ENCODE data around the gene MDC1.

The MDC1 gene

GRCh38 chr6:30750379-30750668 is 33.2 kb upstream of the MDC1 start:
- Mint-ChIP-seq H3K36me3 (ENCODE audit: low read depth) (no peaks in the 10 kb centered on the region), H3K4me3 (no peak overlapping the region), H3K27me3 (no peaks in the 10 kb centered on the region), H3K27ac (peak overlapping the region; percentile 59), H3K4me1 (ENCODE audit: low read depth) (peaks cover 71% of the 10 kb centered on the region), H3K9me3 (no peaks in the 10 kb centered on the region)

- Mint-ChIP-seq H3K9me3 (no peaks in the 10 kb centered on the region), H3K27me3 (no peaks in the 10 kb centered on the region), H3K36me3 (ENCODE audit: low read depth) (no peaks in the 10 kb centered on the region), H3K4me1 (ENCODE audit: low read depth) (peaks cover 74% of the 10 kb centered on the region), H3K27ac (peak overlapping the region; percentile 59), H3K4me3 (no peak overlapping the region)
Measured at GRCh38 chr6:30749554-30750378, 32.7 kb upstream of the MDC1 start.

GRCh38 chr6:30748851-30749540 is 31.9 kb upstream of the MDC1 start:
- peaks cover 5% of the 10 kb centered on the region for H3K36me3 Mint-ChIP-seq (ENCODE audit: low read depth)
- H3K4me1 Mint-ChIP-seq (ENCODE audit: low read depth) = peaks cover 73% of the 10 kb centered on the region
- H3K4me3 Mint-ChIP-seq = no peak overlapping the region
- no peaks in the 10 kb centered on the region for H3K9me3 Mint-ChIP-seq
- H3K27me3 Mint-ChIP-seq = no peaks in the 10 kb centered on the region
- H3K27ac Mint-ChIP-seq = peak overlapping the region; percentile 56

- peak overlapping the region; percentile 56 for H3K27ac Mint-ChIP-seq
- H3K9me3 Mint-ChIP-seq = no peaks in the 10 kb centered on the region
- peaks cover 14% of the 10 kb centered on the region for H3K36me3 Mint-ChIP-seq (ENCODE audit: low read depth)
- peaks cover 76% of the 10 kb centered on the region for H3K4me1 Mint-ChIP-seq (ENCODE audit: low read depth)
- no peak overlapping the region for H3K4me3 Mint-ChIP-seq
- H3K27me3 Mint-ChIP-seq = no peaks in the 10 kb centered on the region
Measured at GRCh38 chr6:30747902-30748769, 31.1 kb upstream of the MDC1 start.

- H3K27me3 Mint-ChIP-seq = no peaks in the 10 kb centered on the region
- H3K27ac Mint-ChIP-seq = peak overlapping the region; percentile 18
- H3K9me3 Mint-ChIP-seq = no peaks in the 10 kb centered on the region
- peaks cover 73% of the 10 kb centered on the region for H3K4me1 Mint-ChIP-seq (ENCODE audit: low read depth)
- H3K36me3 Mint-ChIP-seq (ENCODE audit: low read depth) = peaks cover 19% of the 10 kb centered on the region
- H3K4me3 Mint-ChIP-seq = no peak overlapping the region
Measured at GRCh38 chr6:30747300-30747687, 30.2 kb upstream of the MDC1 start.

GRCh38 chr6:30744054-30744805 is 27.1 kb upstream of the MDC1 start, which contains the start of gene IER3:
Gene IER3, minus strand, starts transcription at chr6:30744547. Its CDS starts 29 bp downstream, at chr6:30744518.
- H3K9me3 Mint-ChIP-seq = no peaks in the 10 kb centered on the region
- peaks cover 46% of the 10 kb centered on the region for H3K36me3 Mint-ChIP-seq (ENCODE audit: low read depth)
- H3K4me1 Mint-ChIP-seq (ENCODE audit: low read depth) = peaks cover 88% of the 10 kb centered on the region
- H3K4me3 Mint-ChIP-seq = peak within 1 kb of the TSS; percentile 99
- H3K27ac Mint-ChIP-seq = peak within 1 kb of the TSS; percentile 99
- no peaks in the 10 kb centered on the region for H3K27me3 Mint-ChIP-seq

GRCh38 chr6:30743099-30744053 is 26.3 kb upstream of the MDC1 start:
- H3K4me1 Mint-ChIP-seq (ENCODE audit: low read depth) = peaks cover 90% of the 10 kb centered on the region
- peaks cover 54% of the 10 kb centered on the region for H3K36me3 Mint-ChIP-seq (ENCODE audit: low read depth)
- H3K27me3 Mint-ChIP-seq = no peaks in the 10 kb centered on the region
- peak overlapping the region; percentile 99 for H3K4me3 Mint-ChIP-seq
- H3K27ac Mint-ChIP-seq = peak overlapping the region; percentile 99
- H3K9me3 Mint-ChIP-seq = no peaks in the 10 kb centered on the region

GRCh38 chr6:30742316-30743098 is 25.4 kb upstream of the MDC1 start, which contains the start of gene FLOT1:
Gene FLOT1, minus strand, starts transcription at chr6:30742687. Its CDS starts 498 bp downstream, at chr6:30742189.
- Mint-ChIP-seq H3K4me3 (peak within 1 kb of the TSS; percentile 99), H3K27me3 (no peaks in the 10 kb centered on the region)

GRCh38 chr6:30741789-30742315 is 24.8 kb upstream of the MDC1 start:
- H3K27ac Mint-ChIP-seq = peak overlapping the region; percentile 89
- H3K36me3 Mint-ChIP-seq (ENCODE audit: low read depth) = peaks cover 67% of the 10 kb centered on the region
- H3K4me3 Mint-ChIP-seq = peak overlapping the region; percentile 99
- H3K27me3 Mint-ChIP-seq = no peaks in the 10 kb centered on the region
- H3K9me3 Mint-ChIP-seq = peaks cover 3% of the 10 kb centered on the region
- H3K4me1 Mint-ChIP-seq (ENCODE audit: low read depth) = peaks cover 89% of the 10 kb centered on the region

More at GRCh38 chr6:30742316-30743098, 25.4 kb upstream of the MDC1 start, which contains the start of gene FLOT1:
- peaks cover 2% of the 10 kb centered on the region for H3K9me3 Mint-ChIP-seq
- H3K4me1 Mint-ChIP-seq (ENCODE audit: low read depth) = peaks cover 88% of the 10 kb centered on the region
- peak within 1 kb of the TSS; percentile 99 for H3K27ac Mint-ChIP-seq
- H3K36me3 Mint-ChIP-seq (ENCODE audit: low read depth) = peaks cover 61% of the 10 kb centered on the region

GRCh38 chr6:30741063-30741779 is 24.1 kb upstream of the MDC1 start:
- H3K27ac Mint-ChIP-seq = peak overlapping the region; percentile 89
- H3K9me3 Mint-ChIP-seq = peaks cover 3% of the 10 kb centered on the region
- H3K4me3 Mint-ChIP-seq = peak overlapping the region; percentile 99
- H3K36me3 Mint-ChIP-seq (ENCODE audit: low read depth) = peaks cover 71% of the 10 kb centered on the region
- peaks cover 92% of the 10 kb centered on the region for H3K4me1 Mint-ChIP-seq (ENCODE audit: low read depth)
- H3K27me3 Mint-ChIP-seq = no peaks in the 10 kb centered on the region

- Mint-ChIP-seq H3K27me3 (no peaks in the 10 kb centered on the region), H3K4me3 (peak overlapping the region; percentile 61), H3K36me3 (ENCODE audit: low read depth) (peaks cover 78% of the 10 kb centered on the region), H3K27ac (peak overlapping the region; percentile 63), H3K4me1 (ENCODE audit: low read depth) (peaks cover 93% of the 10 kb centered on the region), H3K9me3 (peaks cover 3% of the 10 kb centered on the region)
Measured at GRCh38 chr6:30740540-30740870, 23.4 kb upstream of the MDC1 start.

GRCh38 chr6:30738532-30738931 is 21.5 kb upstream of the MDC1 start:
- peaks cover 3% of the 10 kb centered on the region for H3K9me3 Mint-ChIP-seq
- H3K4me3 Mint-ChIP-seq = peak overlapping the region; percentile 45
- peaks cover 80% of the 10 kb centered on the region for H3K36me3 Mint-ChIP-seq (ENCODE audit: low read depth)
- H3K4me1 Mint-ChIP-seq (ENCODE audit: low read depth) = peaks cover 92% of the 10 kb centered on the region
- peak overlapping the region; percentile 71 for H3K27ac Mint-ChIP-seq
- H3K27me3 Mint-ChIP-seq = no peaks in the 10 kb centered on the region

All from stimulated activated naive CD8-positive, alpha-beta T cell treated with anti-CD3 and anti-CD28 coated beads, Interleukin-15, Interleukin-2, amounts not matched to agents 100 ng/mL and 50 ng/mL, for 24 hours (primary cell).